Karpas-422 (cell line): ENCODE measurements around the gene CFAP43. TPM values are rescaled to one million over a fixed set of nuclear protein-coding genes. Genes with fewer than 3 reads are reported as not detected.
"Not testable (repeated sequence)": the region's sequence is repeated elsewhere in the genome, so short reads cannot be mapped to it uniquely, and the experiment has no call there.

Source experiments
- DNase-seq: peaks from one replicate; pipeline ENCODE4 v3.0.0-alpha.2; 2015
- H2AFZ ChIP-seq: fragments of 200-600 bp; sonication (generic); 2 replicates; pipeline ENCODE4 v1.6.1; 2014; ENCODE audit warnings: antibody characterized with exemption, low read length, mixed read lengths
- H3K27ac ChIP-seq: fragments of 200-600 bp; sonication (generic); 2 replicates; pipeline ENCODE4 v1.5.1; 2014; ENCODE audit warnings: mild to moderate bottlenecking, low read length, moderate library complexity
- H3K27me3 ChIP-seq: fragments of 200-600 bp; sonication (generic); 2 replicates; pipeline ENCODE4 v1.6.1; 2014; ENCODE audit warnings: low read length, mixed read lengths
- H3K36me3 ChIP-seq: fragments of 200-600 bp; sonication (generic); 2 replicates; pipeline ENCODE4 v1.6.1; 2014; ENCODE audit warnings: low read length, mixed read lengths; ENCODE audit not compliant: insufficient read depth
- H3K4me1 ChIP-seq: fragments of 200-600 bp; sonication (generic); 2 replicates; pipeline ENCODE4 v1.6.1; 2014; ENCODE audit warnings: mild to moderate bottlenecking, low read length, mixed read lengths
- H3K4me2 ChIP-seq: fragments of 200-600 bp; sonication (generic); 2 replicates; pipeline ENCODE4 v1.6.1; 2014; ENCODE audit warnings: low read length, low read depth, mild to moderate bottlenecking; ENCODE audit not compliant: poor library complexity, severe bottlenecking
- H3K4me3 ChIP-seq: fragments of 200-600 bp; sonication (generic); 2 replicates; pipeline ENCODE4 v1.5.1; 2014; ENCODE audit warnings: mild to moderate bottlenecking, antibody characterized with exemption, low read length, mixed read lengths
- H3K79me2 ChIP-seq: fragments of 200-600 bp; sonication (generic); 2 replicates; pipeline ENCODE4 v1.6.1; 2014; ENCODE audit warnings: mild to moderate bottlenecking, low read length, mixed read lengths
- H3K9ac ChIP-seq: fragments of 200-600 bp; sonication (generic); 2 replicates; pipeline ENCODE4 v1.6.0; 2014; ENCODE audit warnings: low read length
- H3K9me2 ChIP-seq: fragments of 200-600 bp; sonication (generic), shearing (Covaris generic); replicated peaks from 2 replicates; pipeline ENCODE4 v1.6.0; 2014; ENCODE audit warnings: mild to moderate bottlenecking, low read length, moderate library complexity; ENCODE audit not compliant: insufficient read depth
- H3K9me3 ChIP-seq: fragments of 300-700, 200-600 bp; sonication (generic); 2 replicates; pipeline ENCODE4 v1.6.1; 2014; ENCODE audit warnings: low read length, mixed read lengths
- H4K20me1 ChIP-seq: fragments of 200-600 bp; sonication (generic); 2 replicates; pipeline ENCODE4 v1.6.1; 2014; ENCODE audit warnings: mild to moderate bottlenecking, antibody characterized with exemption, low read length, low read depth; ENCODE audit not compliant: insufficient read depth
- total RNA-seq: library from RNA; depleted of rRNA; stranded (reverse); fragments of >200 nt; shearing (Covaris generic); gene quantifications from 2 replicates; pipeline ENCODE4 v1.2.3, GENCODE V29; 2014; ENCODE audit warnings: low replicate concordance

CFAP43 gene
- total RNA-seq, 1 experiment from 2014 or later = 0.07 TPM

DNA sequence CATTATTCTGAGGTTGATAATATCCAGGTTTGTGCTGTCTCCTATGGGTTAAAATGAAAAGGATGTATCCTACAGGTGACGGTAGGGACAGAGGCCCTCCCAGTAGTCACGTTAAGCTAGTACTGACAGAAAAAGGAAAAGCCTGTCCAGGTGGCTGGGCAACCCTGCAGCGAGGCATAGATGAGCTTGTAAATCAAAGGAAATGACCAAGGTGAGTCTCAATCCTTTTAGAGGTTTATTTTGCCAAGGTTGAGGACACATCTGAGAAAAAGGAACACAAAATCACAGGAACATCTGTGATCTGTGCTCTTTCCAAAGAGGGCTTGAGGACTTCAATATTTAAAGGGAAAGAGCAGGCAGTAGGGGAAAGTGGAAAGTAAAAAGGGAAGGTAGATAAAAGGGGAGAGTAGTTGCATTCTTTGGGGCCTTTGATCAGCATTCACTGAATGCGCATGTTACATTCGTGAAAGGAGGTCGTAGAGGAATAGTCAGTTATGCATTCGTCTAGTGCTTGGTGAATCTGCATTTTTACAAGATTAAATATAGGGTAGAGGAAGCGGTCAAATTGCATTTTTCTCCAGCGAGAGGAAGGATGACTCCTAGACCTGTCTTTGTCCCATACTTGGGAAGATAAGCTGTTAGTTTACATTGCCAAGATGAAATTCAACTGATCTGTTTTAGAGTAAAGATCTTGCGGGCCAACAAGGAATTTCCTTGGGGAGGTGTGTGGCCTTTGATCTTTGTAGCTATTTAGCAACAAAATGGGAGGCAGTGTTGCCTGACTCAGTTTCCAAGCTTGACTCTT lies 21.6 kb upstream of the CFAP43 start:
- Histone ChIP-seq H3K27ac (no peak overlapping the region), H3K4me1 (peaks cover 23% of the 10 kb centered on the region), H3K9me3 (no peaks in the 10 kb centered on the region), H3K27me3 (no peaks in the 10 kb centered on the region), H2AFZ (peak overlapping the region; percentile 90), H3K9me2 (no peaks in the 10 kb centered on the region), H3K9ac (peak overlapping the region; percentile 96; the same call in 1 of the 2 replicates), H3K4me2 (peak overlapping the region; percentile 95), H3K4me3 (peak overlapping the region; percentile 88; the same call in 1 of the 2 replicates), H3K36me3 (peaks cover 11% of the 10 kb centered on the region; the same call in 1 of the 2 replicates), H4K20me1 (no peaks in the 10 kb centered on the region; the same call in 1 of the 2 replicates), H3K79me2 (peaks cover 40% of the 10 kb centered on the region)
- peak; percentile 16 for DNase-seq

DNA sequence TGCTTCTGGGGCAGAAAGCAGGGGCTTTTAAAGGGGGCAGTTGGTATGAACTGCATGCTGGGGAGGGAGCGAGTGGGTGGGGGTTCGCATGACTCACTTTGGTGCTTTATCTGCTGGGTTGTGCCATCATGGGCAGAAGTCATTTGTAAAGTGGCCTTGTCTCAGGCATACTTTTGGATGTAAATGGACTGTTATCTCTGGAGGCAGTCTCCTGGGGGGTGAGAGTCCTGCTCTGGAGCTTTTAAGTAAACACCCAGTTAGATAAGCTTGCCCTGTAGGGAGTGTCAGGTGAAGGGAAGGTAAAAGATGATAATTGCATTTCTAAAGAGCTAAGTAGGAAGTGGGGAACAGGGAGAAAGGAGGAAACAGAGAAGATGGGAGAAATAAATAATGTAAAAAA lies 20.9 kb upstream of the CFAP43 start:
- peaks cover 34% of the 10 kb centered on the region for H3K79me2 ChIP-seq
- H3K4me3 ChIP-seq = no peak overlapping the region
- H3K27ac ChIP-seq = no peak overlapping the region
- no peaks in the 10 kb centered on the region for H3K9me3 ChIP-seq
- H3K9ac ChIP-seq = no peak overlapping the region
- no peaks in the 10 kb centered on the region; the same call in 1 of the 2 replicates for H4K20me1 ChIP-seq
- no peak overlapping the region for H2AFZ ChIP-seq
- H3K36me3 ChIP-seq = peaks cover 6% of the 10 kb centered on the region; the same call in 1 of the 2 replicates
- DNase-seq = no peak
- H3K4me2 ChIP-seq = no peak overlapping the region
- H3K27me3 ChIP-seq = no peaks in the 10 kb centered on the region
- peaks cover 23% of the 10 kb centered on the region for H3K4me1 ChIP-seq
- no peaks in the 10 kb centered on the region for H3K9me2 ChIP-seq

DNA sequence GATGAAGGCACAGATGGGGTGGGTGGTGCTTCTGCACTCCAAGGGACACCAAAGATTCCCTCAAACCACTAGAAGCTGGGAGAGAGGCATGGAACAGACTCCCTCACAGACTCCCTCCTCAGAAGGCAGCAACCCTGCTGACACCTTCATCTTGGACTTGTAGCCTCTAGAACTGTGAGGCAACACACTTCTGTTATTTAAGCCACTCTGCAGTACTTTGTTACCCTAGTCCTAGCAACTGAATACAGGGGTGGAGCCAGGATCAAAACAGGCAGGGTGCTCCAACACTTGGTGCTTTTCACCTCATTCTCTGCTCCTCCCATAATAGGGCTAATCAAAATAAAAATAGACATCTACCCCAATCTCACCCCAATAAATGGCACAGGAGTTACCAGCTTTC lies 20.2 kb upstream of the CFAP43 start:
- H3K9ac ChIP-seq = no peak overlapping the region
- no peaks in the 10 kb centered on the region for H3K9me3 ChIP-seq
- H3K27me3 ChIP-seq = no peaks in the 10 kb centered on the region
- H3K27ac ChIP-seq = no peak overlapping the region
- DNase-seq = no peak
- no peak overlapping the region for H3K4me2 ChIP-seq
- H3K36me3 ChIP-seq = no peaks in the 10 kb centered on the region; the same call in 1 of the 2 replicates
- no peak overlapping the region for H3K4me3 ChIP-seq
- H3K4me1 ChIP-seq = peaks cover 23% of the 10 kb centered on the region
- H3K9me2 ChIP-seq = no peaks in the 10 kb centered on the region
- H2AFZ ChIP-seq = no peak overlapping the region
- peaks cover 26% of the 10 kb centered on the region for H3K79me2 ChIP-seq
- H4K20me1 ChIP-seq = no peaks in the 10 kb centered on the region; the same call in 1 of the 2 replicates

DNA sequence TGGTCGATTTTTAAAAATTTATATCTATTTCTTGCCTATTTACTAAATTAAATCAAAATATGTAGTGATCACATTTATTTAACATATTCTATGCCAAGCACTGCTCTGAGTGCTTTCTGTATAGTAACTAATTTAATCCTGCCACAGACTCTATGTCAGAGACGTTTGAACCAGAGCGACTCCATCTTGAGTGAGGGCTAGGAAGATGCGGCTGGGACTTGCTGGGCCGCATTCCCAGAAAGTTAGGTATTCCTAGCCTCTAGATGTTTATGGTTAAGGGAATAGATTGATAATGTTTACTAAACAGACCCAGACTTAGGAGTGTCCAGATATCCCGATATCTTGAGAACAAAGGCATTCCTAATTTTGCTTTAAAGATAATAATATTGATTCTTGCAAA lies 19.3 kb upstream of the CFAP43 start:
- Histone ChIP-seq H3K9me2 (no peaks in the 10 kb centered on the region), H3K79me2 (peaks cover 17% of the 10 kb centered on the region), H3K4me2 (no peak overlapping the region), H3K9ac (no peak overlapping the region), H3K4me3 (no peak overlapping the region), H3K27ac (no peak overlapping the region), H2AFZ (no peak overlapping the region), H3K36me3 (no peaks in the 10 kb centered on the region), H3K9me3 (no peaks in the 10 kb centered on the region), H3K27me3 (no peaks in the 10 kb centered on the region), H4K20me1 (no peaks in the 10 kb centered on the region; the same call in 1 of the 2 replicates), H3K4me1 (peaks cover 16% of the 10 kb centered on the region)
- DNase-seq = no peak

DNA sequence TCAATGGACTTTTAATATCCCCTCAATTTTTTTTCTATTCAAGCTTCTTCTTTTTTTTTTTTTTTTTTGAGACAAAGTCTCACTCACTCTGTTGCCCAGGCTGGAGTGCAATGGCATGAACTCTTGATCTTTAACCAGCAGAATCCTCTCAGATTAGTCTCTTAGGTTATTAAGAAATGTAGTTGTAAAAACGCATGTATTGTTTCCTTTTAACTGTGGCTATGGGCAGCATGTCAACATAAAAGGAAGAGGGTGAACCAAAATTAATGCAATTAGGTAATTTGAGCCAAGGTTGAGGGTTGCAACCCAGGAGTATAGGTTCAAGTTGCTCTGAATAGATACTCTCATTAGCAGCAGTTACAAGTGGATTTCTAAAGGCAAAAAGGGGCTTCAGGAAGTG lies 18.2 kb upstream of the CFAP43 start:
- H3K27ac ChIP-seq = no peak overlapping the region
- H3K27me3 ChIP-seq = no peaks in the 10 kb centered on the region
- no peak overlapping the region for H3K9ac ChIP-seq
- H3K79me2 ChIP-seq = peaks cover 6% of the 10 kb centered on the region
- no peaks in the 10 kb centered on the region for H3K9me3 ChIP-seq
- H3K4me1 ChIP-seq = peaks cover 5% of the 10 kb centered on the region
- H3K36me3 ChIP-seq = no peaks in the 10 kb centered on the region
- H2AFZ ChIP-seq = no peak overlapping the region
- no peaks in the 10 kb centered on the region for H3K9me2 ChIP-seq
- H4K20me1 ChIP-seq = no peaks in the 10 kb centered on the region; the same call in 1 of the 2 replicates
- no peak for DNase-seq
- no peak overlapping the region for H3K4me2 ChIP-seq
- H3K4me3 ChIP-seq = no peak overlapping the region

DNA sequence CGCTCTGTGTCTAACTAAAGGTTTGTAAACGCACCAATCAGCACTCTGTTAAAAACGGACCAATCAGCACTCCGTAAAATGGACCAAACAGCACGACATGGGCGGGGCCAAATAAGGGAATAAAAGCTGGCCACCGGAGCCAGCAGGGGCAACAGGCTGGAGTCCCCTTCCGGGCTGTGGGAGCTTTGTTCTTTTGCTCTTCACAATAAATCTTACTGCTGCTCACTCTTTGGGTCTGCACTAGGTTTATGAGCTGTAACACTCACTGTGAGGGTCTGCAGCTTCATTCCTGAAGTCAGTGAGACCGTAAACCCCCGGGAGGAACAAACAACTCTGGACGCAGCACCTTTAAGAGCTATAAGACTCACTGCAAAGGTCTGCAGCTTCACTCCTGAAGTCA lies 16.8 kb upstream of the CFAP43 start:
- H3K36me3 ChIP-seq, DNase-seq, H3K4me3 ChIP-seq, H3K9me2 ChIP-seq, H3K9me3 ChIP-seq, H2AFZ ChIP-seq, H3K4me1 ChIP-seq, H3K27ac ChIP-seq, H3K4me2 ChIP-seq, H3K79me2 ChIP-seq, H3K27me3 ChIP-seq, H3K9ac ChIP-seq, H4K20me1 ChIP-seq: not testable (repeated sequence)

DNA sequence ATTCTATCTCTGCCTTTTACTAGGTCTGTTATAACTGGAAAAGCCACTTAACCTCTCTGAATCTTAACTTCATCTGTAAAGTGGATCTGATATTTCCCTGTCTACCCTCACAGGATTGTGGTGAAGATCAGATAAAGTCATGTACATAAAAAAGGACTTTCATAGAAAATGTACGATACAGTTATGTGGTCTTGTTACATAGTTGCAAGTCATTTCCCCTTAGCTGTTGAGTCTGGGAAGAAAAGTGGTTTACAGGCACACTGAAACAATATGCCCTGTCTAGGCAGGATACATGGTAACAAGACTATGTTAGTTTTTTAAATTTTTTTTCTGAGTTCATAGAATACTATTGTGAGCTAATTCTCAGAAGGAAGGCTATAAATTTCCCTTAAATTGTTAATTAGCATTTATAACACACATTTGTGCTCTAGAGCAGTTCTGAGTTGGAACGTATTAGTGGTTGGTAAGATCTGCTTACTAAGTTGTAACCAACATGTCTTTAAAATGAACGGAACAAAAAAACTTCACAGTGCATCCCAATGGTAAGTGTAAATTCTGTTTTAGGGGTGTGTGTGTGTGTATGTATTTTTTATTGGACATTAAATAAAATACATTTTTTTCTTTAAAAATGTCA lies 15.5 kb upstream of the CFAP43 start:
- H3K4me2 ChIP-seq = no peak overlapping the region

DNA sequence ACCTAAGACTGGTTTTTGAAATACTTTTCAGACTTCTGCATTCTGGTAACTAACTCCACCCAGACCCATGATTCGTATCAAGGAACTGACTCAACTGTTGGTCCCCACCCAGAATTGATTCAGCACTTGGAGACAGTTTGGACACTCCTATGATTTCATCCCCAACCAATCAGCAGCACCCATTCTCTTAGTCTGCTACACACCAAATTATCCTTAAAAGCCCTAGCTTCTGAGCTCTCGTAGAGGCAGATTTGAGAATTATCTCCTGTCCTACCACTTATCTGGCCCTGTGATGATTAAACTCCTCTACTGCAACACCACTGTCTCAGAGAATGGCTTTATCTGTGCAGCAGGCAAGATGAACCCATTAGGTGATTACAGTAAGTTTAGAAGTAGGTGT lies 14.8 kb upstream of the CFAP43 start:
- Histone ChIP-seq H4K20me1 (no peaks in the 10 kb centered on the region), H3K36me3 (no peaks in the 10 kb centered on the region), H3K4me1 (no peaks in the 10 kb centered on the region), H3K9me3 (no peaks in the 10 kb centered on the region), H3K4me3 (no peak overlapping the region), H3K27ac (no peak overlapping the region), H3K79me2 (no peaks in the 10 kb centered on the region), H3K4me2 (no peak overlapping the region), H3K9me2 (no peaks in the 10 kb centered on the region), H3K27me3 (no peaks in the 10 kb centered on the region), H2AFZ (no peak overlapping the region), H3K9ac (no peak overlapping the region)
- DNase-seq = no peak

More for the DNA sequence above, 15.5 kb upstream of the CFAP43 start:
- Histone ChIP-seq H3K27me3 (no peaks in the 10 kb centered on the region), H3K9me2 (no peaks in the 10 kb centered on the region), H4K20me1 (no peaks in the 10 kb centered on the region), H3K4me3 (no peak overlapping the region), H3K79me2 (no peaks in the 10 kb centered on the region), H3K36me3 (no peaks in the 10 kb centered on the region), H3K27ac (no peak overlapping the region), H3K9ac (no peak overlapping the region), H3K9me3 (no peaks in the 10 kb centered on the region), H3K4me1 (no peaks in the 10 kb centered on the region), H2AFZ (no peak overlapping the region)
- DNase-seq = no peak
